Mesenchymal stem cell (in vitro differentiated cells and primary cell): ENCODE results near the gene VAPA.

Source experiments
- DNase-seq: peaks from one replicate; pipeline ENCODE4 v3.0.0-alpha.2; 2013
- H2AFZ ChIP-seq: one replicate; pipeline ENCODE4 v1.6.1; 2013; ENCODE audit warnings: low read depth, mild to moderate bottlenecking, control low read depth, inconsistent platforms, low read length, moderate library complexity
- H2AK5ac ChIP-seq: 2 replicates; pipeline ENCODE4 v1.6.1; 2013; ENCODE audit warnings: low read length, moderate library complexity, mild to moderate bottlenecking, inconsistent platforms; ENCODE audit not compliant: severe bottlenecking
- H2BK120ac ChIP-seq: one replicate; pipeline ENCODE4 v1.6.1; 2013; ENCODE audit warnings: low read depth, mild to moderate bottlenecking, inconsistent platforms, low read length, moderate library complexity
- H2BK12ac ChIP-seq, 2 experiments: one replicate each; pipeline ENCODE4 v1.6.1; 2013; ENCODE audit warnings: inconsistent platforms in 2 of 2, low read length in 2 of 2, mild to moderate bottlenecking in 2 of 2, moderate library complexity in 2 of 2, control low read depth in 1 of 2
- H2BK15ac ChIP-seq: one replicate; pipeline ENCODE4 v1.6.1; 2013; ENCODE audit warnings: mild to moderate bottlenecking, low read depth, inconsistent platforms; ENCODE audit not compliant: poor library complexity, severe bottlenecking
- H2BK5ac ChIP-seq: 2 replicates; pipeline ENCODE4 v1.6.1; 2013; ENCODE audit warnings: low read depth, mild to moderate bottlenecking, low read length, control low read depth, inconsistent platforms; ENCODE audit not compliant: poor library complexity, severe bottlenecking
- H3K14ac ChIP-seq, 2 experiments: one replicate each; pipeline ENCODE4 v1.6.1; 2013; ENCODE audit warnings: inconsistent platforms in 2 of 2, low read length in 2 of 2, control low read depth in 1 of 2, mild to moderate bottlenecking in 1 of 2, moderate library complexity in 1 of 2
- H3K18ac ChIP-seq, 2 experiments: one replicate each; pipeline ENCODE4 v1.6.1; 2013; ENCODE audit warnings: inconsistent platforms in 2 of 2, low read length in 2 of 2, control low read depth in 1 of 2, low read depth in 1 of 2, mild to moderate bottlenecking in 1 of 2
- H3K23ac ChIP-seq, 2 experiments: one replicate each; pipeline ENCODE4 v1.6.1; 2013; ENCODE audit warnings: inconsistent platforms in 2 of 2, low read length in 2 of 2, mild to moderate bottlenecking in 2 of 2, moderate library complexity in 2 of 2, control low read depth in 1 of 2
- H3K27ac ChIP-seq: 2 replicates; pipeline ENCODE4 v1.5.1; 2013; ENCODE audit warnings: mild to moderate bottlenecking, moderate library complexity, low read length, control low read depth, inconsistent platforms; ENCODE audit not compliant: poor library complexity, severe bottlenecking
- H3K27me3 ChIP-seq, 2 experiments: 2 replicates each; pipeline versions ENCODE4 v1.6.1 to v1.7.0; 2013; ENCODE audit warnings: low read length in 2 of 2, mild to moderate bottlenecking in 2 of 2, moderate library complexity in 2 of 2, control low read depth in 1 of 2, inconsistent platforms in 1 of 2; ENCODE audit not compliant: control insufficient read depth in 1 of 2, insufficient read depth in 1 of 2
- H3K36me3 ChIP-seq, 2 experiments: 2 replicates each; pipeline versions ENCODE4 v1.6.1 to v1.7.0; 2013; ENCODE audit warnings: low read length in 2 of 2, control low read depth in 1 of 2, inconsistent platforms in 1 of 2, low read depth in 1 of 2, mild to moderate bottlenecking in 1 of 2; ENCODE audit not compliant: insufficient read depth in 2 of 2, control insufficient read depth in 1 of 2
- H3K4ac ChIP-seq, 2 experiments: one replicate each; pipeline ENCODE4 v1.6.1; 2013; ENCODE audit warnings: inconsistent platforms in 2 of 2, low read length in 2 of 2, mild to moderate bottlenecking in 2 of 2, moderate library complexity in 2 of 2, control low read depth in 1 of 2, low read depth in 1 of 2
- H3K4me1 ChIP-seq: 2 replicates; pipeline ENCODE4 v1.6.1; 2013; ENCODE audit warnings: low read depth, low read length, control low read depth; ENCODE audit not compliant: control insufficient read depth, insufficient read depth
- H3K4me2 ChIP-seq: 2 replicates; pipeline ENCODE4 v1.6.1; 2013; ENCODE audit warnings: low read length, mild to moderate bottlenecking, inconsistent platforms; ENCODE audit not compliant: poor library complexity, severe bottlenecking
- H3K4me3 ChIP-seq, 2 experiments: 2 replicates each; pipeline versions ENCODE4 v1.5.1 to v1.7.0; 2013; ENCODE audit warnings: low read length in 2 of 2, mild to moderate bottlenecking in 2 of 2, control low read depth in 1 of 2, low read depth in 1 of 2; ENCODE audit not compliant: insufficient read depth in 1 of 2
- H3K79me1 ChIP-seq: replicated peaks from 2 replicates; pipeline ENCODE4 v1.6.1; 2013; ENCODE audit warnings: mild to moderate bottlenecking, control low read depth, low read length, inconsistent platforms; ENCODE audit not compliant: poor library complexity, severe bottlenecking
- H3K9ac ChIP-seq: 2 replicates; pipeline ENCODE4 v1.7.0; 2013; ENCODE audit warnings: mild to moderate bottlenecking, low read length, moderate library complexity
- H3K9me3 ChIP-seq: 2 replicates; pipeline ENCODE4 v1.7.0; 2013; ENCODE audit warnings: mild to moderate bottlenecking, low read length; ENCODE audit not compliant: control insufficient read depth
- H4K8ac ChIP-seq: one replicate; pipeline ENCODE4 v1.6.1; 2013; ENCODE audit warnings: inconsistent platforms, mild to moderate bottlenecking, low read length, moderate library complexity
- H4K91ac ChIP-seq: one replicate; pipeline ENCODE4 v1.6.1; 2013; ENCODE audit warnings: mild to moderate bottlenecking, low read length, inconsistent platforms
- WGBS: methylation state at CpG from one replicate; pipeline ENCODE4 v1.1.7; 2013; ENCODE audit warnings: mixed read lengths; 5-methylcytosine and 5-hydroxymethylcytosine counted together

Gene VAPA

GRCh38 chr18:9952633-9953416 is 39.0 kb downstream of the VAPA start:
- H3K4me3 ChIP-seq, result no peak overlapping the region

GRCh38 chr18:9958861-9959399 is 45.1 kb downstream of the VAPA start:
- no peak overlapping the region for H3K4ac ChIP-seq
- no peak overlapping the region for H2BK120ac ChIP-seq
- H3K18ac ChIP-seq, result no peak overlapping the region
- H4K91ac ChIP-seq, result no peak overlapping the region
- peaks cover 4% of the 10 kb centered on the region for H3K79me1 ChIP-seq
- no peak overlapping the region for H2BK5ac ChIP-seq
- H3K4me1 ChIP-seq, result peaks cover 2% of the 10 kb centered on the region
- WGBS, result 100% methylated on average over 2 of the region's 4 CpGs
- no peak overlapping the region for H3K14ac ChIP-seq
- no peak overlapping the region for H3K9ac ChIP-seq
- peaks cover 0 to 37% of the 10 kb centered on the region in 2 experiments for H3K36me3 ChIP-seq
- no peak overlapping the region for H3K27ac ChIP-seq
- H3K9me3 ChIP-seq, result no peaks in the 10 kb centered on the region
- H2AK5ac ChIP-seq, result no peak overlapping the region
- H2BK15ac ChIP-seq, result no peak overlapping the region
- H2BK12ac ChIP-seq, result no peak overlapping the region
- no peak overlapping the region for H3K23ac ChIP-seq
- H4K8ac ChIP-seq, result no peak overlapping the region
- DNase-seq, result no peak
- no peak overlapping the region for H3K4me3 ChIP-seq
- H3K4me2 ChIP-seq, result no peak overlapping the region
- no peak overlapping the region for H2AFZ ChIP-seq
- no peaks in the 10 kb centered on the region for H3K27me3 ChIP-seq

More at GRCh38 chr18:9952633-9953416, 39.0 kb downstream of the VAPA start:
- H3K4ac ChIP-seq, result no peak overlapping the region
- no peak overlapping the region for H3K27ac ChIP-seq
- no peaks in the 10 kb centered on the region for H3K9me3 ChIP-seq
- H3K14ac ChIP-seq, result no peak overlapping the region
- no peak overlapping the region for H4K91ac ChIP-seq
- H2AK5ac ChIP-seq, result no peak overlapping the region
- no peak overlapping the region for H4K8ac ChIP-seq
- H2BK15ac ChIP-seq, result no peak overlapping the region
- no peak overlapping the region for H2AFZ ChIP-seq
- 100% methylated on average over 1 of the region's 1 CpG for WGBS
- no peak overlapping the region for H2BK120ac ChIP-seq
- peak overlapping the region; percentile 16 for H3K4me2 ChIP-seq
- H3K9ac ChIP-seq, result peak overlapping the region; percentile 55
- H3K18ac ChIP-seq, result no peak overlapping the region
- H2BK5ac ChIP-seq, result no peak overlapping the region
- peak; percentile 51 for DNase-seq
- H2BK12ac ChIP-seq, result no peak overlapping the region
- peaks cover 4 to 84% of the 10 kb centered on the region in 2 experiments for H3K36me3 ChIP-seq
- no peak overlapping the region for H3K23ac ChIP-seq
- H3K4me1 ChIP-seq, result peaks cover 2% of the 10 kb centered on the region
- no peaks in the 10 kb centered on the region for H3K27me3 ChIP-seq
- peaks cover 19% of the 10 kb centered on the region for H3K79me1 ChIP-seq

DNA sequence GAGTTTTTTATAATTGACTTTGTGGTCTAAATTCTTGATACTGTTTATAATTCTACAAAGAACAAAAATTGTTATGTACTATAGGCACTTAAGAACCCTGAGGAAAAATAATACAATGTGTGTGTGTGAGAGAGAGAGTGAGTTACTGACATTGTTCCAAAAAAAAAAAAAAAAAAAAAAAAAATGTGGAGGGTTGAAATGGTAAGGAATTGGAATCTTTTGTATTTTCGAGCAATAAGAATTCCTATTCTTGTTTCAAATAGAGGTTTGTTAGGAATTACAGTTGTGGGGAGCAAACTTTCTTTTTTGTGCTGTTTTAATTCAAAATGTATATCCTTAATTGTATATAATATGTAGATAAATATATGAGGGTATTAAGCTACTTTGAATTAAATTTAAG is 45.7 kb downstream of the VAPA start:
- no peak overlapping the region for H2BK15ac ChIP-seq
- WGBS, result 80% methylated on average over 1 of the region's 1 CpG

DNA sequence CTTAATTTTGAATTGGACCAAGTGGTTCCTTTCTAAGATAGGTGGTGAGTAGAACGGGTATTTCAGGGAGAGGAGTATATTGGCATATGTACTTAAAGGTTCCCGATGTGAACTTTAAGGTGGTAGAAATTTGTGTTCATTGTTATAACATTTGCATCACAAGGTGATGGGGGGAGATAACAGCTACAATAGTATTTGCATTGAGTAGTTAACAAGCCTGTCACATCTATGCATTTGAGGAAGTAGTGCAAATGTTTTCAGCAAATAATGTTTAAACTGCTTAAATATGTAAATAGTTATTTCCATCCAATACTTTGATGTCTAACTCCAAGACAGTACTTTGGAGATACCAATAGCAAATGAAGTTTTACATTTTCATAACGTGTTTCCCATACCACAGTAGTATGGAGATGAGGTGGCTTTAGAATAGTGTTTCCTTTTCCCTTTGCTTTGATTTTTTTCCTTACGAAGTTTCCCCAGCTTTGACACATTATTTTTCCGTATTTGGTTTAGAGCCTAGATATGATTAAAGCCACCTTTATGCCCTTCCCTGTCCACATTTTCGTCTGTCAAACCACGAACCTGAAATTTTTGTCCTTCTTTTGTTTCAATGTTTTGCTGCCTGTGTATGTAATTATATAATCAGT is 46.6 kb downstream of the VAPA start:
- Histone ChIP-seq H2BK120ac (no peak overlapping the region), H3K27me3 (no peaks in the 10 kb centered on the region), H3K4me1 (peaks cover 2% of the 10 kb centered on the region), H3K18ac (no peak overlapping the region), H3K9me3 (no peaks in the 10 kb centered on the region), H2BK12ac (no peak overlapping the region), H3K9ac (peak overlapping the region; percentile 35), H3K4ac (no peak overlapping the region), H3K4me2 (no peak overlapping the region), H3K79me1 (peaks cover 4% of the 10 kb centered on the region), H2BK15ac (no peak overlapping the region), H2AFZ (no peak overlapping the region), H3K27ac (no peak overlapping the region), H3K4me3 (no peak overlapping the region), H3K36me3 (peaks cover 0 to 22% of the 10 kb centered on the region in 2 experiments), H2BK5ac (no peak overlapping the region), H3K14ac (no peak overlapping the region), H4K8ac (no peak overlapping the region), H2AK5ac (no peak overlapping the region), H4K91ac (no peak overlapping the region), H3K23ac (no peak overlapping the region)
- WGBS, result 75% methylated on average over 5 of the region's 7 CpGs
- no peak for DNase-seq

More for the DNA sequence above, 45.7 kb downstream of the VAPA start:
- H3K4ac ChIP-seq, result no peak overlapping the region
- no peak overlapping the region for H4K91ac ChIP-seq
- H3K27ac ChIP-seq, result no peak overlapping the region
- peaks cover 2% of the 10 kb centered on the region for H3K4me1 ChIP-seq
- H2AK5ac ChIP-seq, result no peak overlapping the region
- H3K27me3 ChIP-seq, result no peaks in the 10 kb centered on the region
- H4K8ac ChIP-seq, result no peak overlapping the region
- no peak for DNase-seq
- H3K4me3 ChIP-seq, result no peak overlapping the region
- H3K79me1 ChIP-seq, result peaks cover 4% of the 10 kb centered on the region
- H3K23ac ChIP-seq, result no peak overlapping the region
- no peak overlapping the region for H2AFZ ChIP-seq
- H3K9me3 ChIP-seq, result no peaks in the 10 kb centered on the region
- H2BK120ac ChIP-seq, result no peak overlapping the region
- H2BK5ac ChIP-seq, result no peak overlapping the region
- H3K9ac ChIP-seq, result no peak overlapping the region
- H2BK12ac ChIP-seq, result no peak overlapping the region
- peaks cover 0 to 30% of the 10 kb centered on the region in 2 experiments for H3K36me3 ChIP-seq
- no peak overlapping the region for H3K4me2 ChIP-seq
- no peak overlapping the region for H3K14ac ChIP-seq
- H3K18ac ChIP-seq, result no peak overlapping the region
